HG03025 (cell line): ENCODE results near the gene RAPGEF4.

ENCODE experiments used
- ATAC-seq: cut with Tn5 transposase; IDR thresholded peaks from one replicate; pipeline ENCODE4 v1.9.1; 2021; ENCODE audit warnings: mild to moderate bottlenecking, moderate library complexity; ENCODE audit not compliant: unreplicated experiment, low FRiP score

The RAPGEF4 gene

GRCh38 chr2:172821370-172822338, 86.0 kb downstream of the RAPGEF4 start:
- no peak for ATAC-seq

GRCh38 chr2:172822585-172822984, 86.9 kb downstream of the RAPGEF4 start:
- ATAC-seq: no peak

DNA sequence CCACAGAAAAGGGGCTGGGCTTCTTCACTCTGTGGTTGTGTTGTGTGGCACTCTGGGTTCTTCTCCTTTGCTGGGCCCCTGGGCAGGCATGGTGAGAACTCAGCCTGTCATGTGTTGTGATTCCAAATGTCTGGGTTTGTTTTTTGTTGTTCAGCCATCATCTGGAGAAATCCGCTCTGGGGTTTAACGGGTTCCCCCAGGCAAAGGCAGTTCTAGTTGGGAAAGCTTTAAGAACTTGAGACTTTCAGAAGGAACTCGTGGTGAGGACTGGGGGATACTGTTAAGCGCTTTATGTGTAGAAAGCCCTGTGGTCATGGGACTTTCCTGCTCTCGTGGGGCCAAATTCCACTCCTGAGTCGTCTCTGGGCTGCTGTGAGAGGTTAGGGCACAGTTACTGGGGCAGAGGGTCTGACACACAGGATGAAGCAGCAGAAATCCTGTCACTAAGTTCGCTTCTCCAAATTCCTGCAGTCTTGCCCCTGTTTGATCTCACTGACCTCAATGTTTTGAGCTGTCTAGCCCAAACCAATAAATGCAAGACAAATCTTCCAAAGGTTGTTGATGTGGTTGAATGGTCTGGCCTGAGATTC, 87.7 kb downstream of the RAPGEF4 start:
- ATAC-seq: no peak

- no peak for ATAC-seq
Observed at GRCh38 chr2:172826522-172826921, 90.9 kb downstream of the RAPGEF4 start.

DNA sequence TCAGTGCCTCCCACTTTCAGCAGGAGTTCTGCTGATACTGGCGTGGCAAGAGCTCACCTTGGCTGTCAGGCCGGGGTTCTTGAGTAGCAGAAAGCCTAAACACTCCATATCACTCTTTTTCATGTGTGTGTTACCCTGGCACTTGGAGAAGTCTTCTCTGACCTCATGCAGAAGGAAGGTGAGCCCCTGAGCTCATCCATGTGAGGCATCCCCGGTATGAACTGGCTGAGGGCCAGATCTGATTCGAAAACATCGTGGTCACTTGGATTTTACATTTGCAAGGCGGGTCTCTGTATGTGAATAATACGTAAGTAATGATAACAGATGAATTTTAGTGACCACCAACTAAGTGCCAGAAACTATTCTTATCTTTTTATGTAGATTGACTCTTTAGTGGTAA, 93.6 kb downstream of the RAPGEF4 start:
- ATAC-seq: no peak

DNA sequence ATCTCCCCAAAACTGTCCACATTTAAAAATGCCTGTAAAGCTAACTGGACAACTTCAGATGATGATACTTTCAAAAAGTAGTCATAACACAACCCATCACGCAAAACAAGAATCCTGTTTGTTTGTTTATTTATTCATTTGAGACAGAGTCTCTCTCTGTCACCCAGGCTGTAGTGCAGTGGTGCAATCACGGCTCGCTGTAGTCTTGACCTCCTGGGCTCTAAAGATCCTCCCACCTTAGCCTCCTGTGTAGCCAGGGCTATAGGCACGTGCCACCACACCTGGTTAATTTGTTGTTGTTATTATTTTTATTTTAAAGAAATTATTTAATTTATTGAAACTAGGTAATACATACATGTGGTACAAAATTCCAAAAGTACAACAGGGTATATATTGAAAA, 94.8 kb downstream of the RAPGEF4 start:
- no peak for ATAC-seq

DNA sequence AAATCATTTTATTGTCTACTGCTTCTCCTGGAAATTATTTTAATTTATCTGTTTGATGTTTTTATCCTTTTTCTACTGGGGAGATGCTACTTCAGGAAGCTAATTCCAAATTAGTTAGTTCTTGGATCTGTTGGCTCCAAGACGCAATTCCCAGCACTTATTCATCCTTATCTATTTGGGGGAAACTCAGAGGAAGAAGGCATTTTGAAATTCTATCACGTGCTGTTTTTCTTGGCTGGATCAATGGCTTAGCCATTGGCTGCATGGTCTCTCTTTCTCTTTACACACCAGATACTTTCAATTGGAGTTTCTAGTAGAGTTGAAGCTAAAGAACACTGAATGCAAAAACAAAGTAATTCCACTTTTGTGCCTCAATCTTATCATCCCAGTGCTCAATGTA, 98.3 kb downstream of the RAPGEF4 start:
- no peak for ATAC-seq

- ATAC-seq: no peak
Observed at GRCh38 chr2:172834881-172835280, 99.2 kb downstream of the RAPGEF4 start.

GRCh38 chr2:172836347-172836821, 100.7 kb downstream of the RAPGEF4 start:
- no peak for ATAC-seq

- no peak for ATAC-seq
Observed at GRCh38 chr2:172836827-172837226, 101.2 kb downstream of the RAPGEF4 start.

- ATAC-seq: no peak
Observed at GRCh38 chr2:172839446-172839845, 103.8 kb downstream of the RAPGEF4 start.

DNA sequence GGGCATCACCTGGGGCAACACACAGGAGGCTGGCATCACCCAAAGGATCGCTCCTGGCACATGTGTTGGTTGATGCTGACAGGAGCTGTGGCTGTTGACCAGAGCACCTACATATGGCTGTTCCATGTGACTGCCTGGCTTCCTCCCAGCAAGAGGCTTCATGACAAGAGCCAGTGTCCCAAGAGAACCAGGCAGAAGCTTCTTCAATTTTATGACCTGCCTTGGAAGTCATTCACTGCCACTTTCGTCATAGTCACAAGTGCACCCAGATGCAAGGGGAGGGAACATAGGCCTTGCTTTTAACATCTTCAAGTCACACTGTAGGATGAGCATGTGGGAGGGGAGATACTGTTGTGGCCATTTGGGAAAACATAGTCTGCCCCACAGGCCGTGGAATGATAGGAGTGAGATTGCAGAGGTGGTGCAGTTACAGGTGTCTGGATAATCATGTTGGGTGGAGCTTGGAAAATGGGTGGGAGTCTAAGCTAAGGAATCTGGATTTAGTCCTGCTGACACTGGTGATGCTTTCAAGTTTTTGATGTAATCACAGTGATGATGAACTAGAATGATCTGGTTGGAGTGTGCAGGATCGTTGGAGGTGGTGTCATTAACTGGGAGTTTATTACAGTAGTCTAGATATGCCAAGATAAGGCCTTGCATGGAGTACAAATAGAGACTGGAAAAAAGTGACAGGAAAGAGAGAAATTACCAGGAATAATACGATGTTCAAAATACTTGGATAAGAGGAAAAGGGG, 107.0 kb downstream of the RAPGEF4 start:
- ATAC-seq: no peak

DNA sequence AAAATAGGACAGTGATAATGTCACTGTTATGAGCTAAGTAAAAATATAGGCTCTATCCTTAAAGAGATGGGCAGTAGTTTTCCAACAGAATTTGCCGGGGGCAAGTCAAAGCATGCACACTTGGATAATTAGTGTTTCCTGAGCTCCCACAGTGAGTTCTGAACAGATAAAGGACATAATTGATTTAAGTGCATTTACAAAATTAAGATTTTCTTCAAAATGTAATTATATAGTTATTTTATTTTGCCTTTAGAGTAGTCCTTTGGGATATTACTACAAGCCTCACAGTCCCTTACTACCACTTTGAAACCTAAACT, 107.6 kb downstream of the RAPGEF4 start:
- ATAC-seq: no peak

- ATAC-seq: no peak
Observed at GRCh38 chr2:172843902-172844715, 108.5 kb downstream of the RAPGEF4 start.

GRCh38 chr2:172845028-172845630, 109.5 kb downstream of the RAPGEF4 start:
- ATAC-seq: no peak

- no peak for ATAC-seq
Observed at GRCh38 chr2:172846551-172846950, 110.9 kb downstream of the RAPGEF4 start.

- ATAC-seq: no peak
Observed at GRCh38 chr2:172847188-172847587, 111.5 kb downstream of the RAPGEF4 start.

GRCh38 chr2:172848519-172848918, 112.9 kb downstream of the RAPGEF4 start:
- ATAC-seq: no peak

DNA sequence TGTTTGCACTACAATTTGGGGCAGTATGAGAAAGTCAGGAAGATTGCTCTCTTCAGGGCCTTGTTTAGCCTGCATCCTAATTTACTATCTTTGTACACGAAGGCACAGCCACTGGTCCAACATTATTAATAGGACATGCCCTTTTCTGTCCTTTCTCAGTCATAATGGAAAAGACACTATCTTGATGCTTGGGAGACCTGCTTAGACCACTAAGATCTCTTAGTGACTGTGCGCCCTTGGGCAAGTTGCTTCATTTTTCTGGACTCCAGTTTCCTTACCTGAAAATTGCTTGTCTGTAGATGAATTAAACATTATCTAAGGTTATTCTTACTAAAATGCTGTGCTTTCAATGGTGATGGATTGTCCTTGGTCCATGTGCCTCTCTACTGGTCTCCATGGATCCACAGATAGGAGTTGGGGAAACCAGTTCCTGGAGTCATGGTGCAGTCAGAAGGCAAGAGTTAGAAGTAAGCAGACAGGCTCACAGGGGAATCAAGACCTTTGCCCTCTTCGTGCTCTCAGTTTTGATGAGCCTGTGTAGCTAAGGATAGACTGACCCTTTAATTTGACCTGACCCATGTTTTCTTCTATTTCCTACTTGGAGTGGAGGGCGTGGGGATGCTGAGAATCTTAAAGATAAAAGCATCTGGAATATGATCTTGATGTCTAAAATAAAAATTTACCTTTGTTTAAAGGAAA, 114.0 kb downstream of the RAPGEF4 start:
- ATAC-seq: no peak
